HCT116 (cell line): ENCODE measurements around the gene SNX9. TPM values are rescaled to one million over a fixed set of nuclear protein-coding genes. Genes with fewer than 3 reads are reported as not detected.

Experiments used
- ATAC-seq: fragments of 200-7000 bp; cut with Tn5 transposase; 2 replicates; pipeline ENCODE4 v1.9.1; 2020; ENCODE audit warnings: mild to moderate bottlenecking, moderate library complexity
- BruUV-seq: library from RNA; stranded (reverse); fragments of 400-500 nt; replicated peaks from 2 replicates; lab custom pipeline; 2021; lab: Mats Ljungman, UMichigan
- CTCF ChIA-PET: fragments of 300-600 bp; sonication (Branson Sonifier 250); formaldehyde crosslinking; loops from one replicate; lab custom pipeline; 2021; ENCODE audit warnings: antibody characterized with exemption; lab: Charles Lee
- POLR2A ChIA-PET: fragments of 300-600, 350-600 bp; sonication (Branson Sonifier 250); formaldehyde crosslinking; loops from one replicate; lab custom pipeline; 2021; ENCODE audit warnings: antibody characterized with exemption; lab: Charles Lee
- RAD21 ChIA-PET, 2 experiments: fragments of 300-600 bp; sonication (Branson Sonifier 250); formaldehyde crosslinking; loops; one replicate each; lab custom pipeline; 2023; ENCODE audit warnings: low total read pairs in 2 of 2; ENCODE audit not compliant: uncharacterized antibody in 2 of 2, unreplicated experiment in 2 of 2, low non-redundant PET in 1 of 2; lab: Charles Lee
- DNase-seq: peaks from one replicate; pipeline ENCODE4 v3.0.0-alpha.2; 2010; ENCODE audit warnings: low read depth, low spot score
- H2AFZ ChIP-seq: fragments of 200-600 bp; shearing (Covaris generic), sonication (generic); 2 replicates; pipeline ENCODE4 v1.6.1; 2017; ENCODE audit warnings: low read depth, mixed run types, mixed read lengths, antibody characterized with exemption, low read length; ENCODE audit not compliant: poor library complexity, severe bottlenecking
- H3K27ac ChIP-seq: 2 replicates; pipeline ENCODE4 v1.5.1; 2012; ENCODE audit warnings: low read depth, low read length
- H3K27me3 ChIP-seq: fragments of 200-600 bp; sonication (generic); 2 replicates; pipeline ENCODE4 v1.6.1; 2016; ENCODE audit warnings: mixed run types, low read length, mixed read lengths; ENCODE audit not compliant: insufficient read depth
- H3K36me3 ChIP-seq, 2 experiments: fragments of 200-500 bp in 1 of 2; fragments of 200-600 bp in 1 of 2; sonication (Bioruptor generic) in 1 of 2; sonication (generic) in 1 of 2; 2 replicates each; pipeline versions ENCODE4 v1.5.1 to v1.6.1; 2014 to 2016; ENCODE audit warnings: low read length in 2 of 2, inconsistent platforms in 1 of 2, mixed read lengths in 1 of 2, mixed run types in 1 of 2; ENCODE audit not compliant: insufficient read depth in 2 of 2, control insufficient read depth in 1 of 2
- H3K4me1 ChIP-seq, 2 experiments: fragments of 200-600 bp in 1 of 2; sonication (generic) in 1 of 2; 2 replicates each; pipeline versions ENCODE4 v1.5.1 to v1.6.1; 2012 to 2017; ENCODE audit warnings: low read length in 2 of 2, inconsistent platforms in 1 of 2, mild to moderate bottlenecking in 1 of 2, mixed read lengths in 1 of 2, mixed run types in 1 of 2, moderate library complexity in 1 of 2; ENCODE audit not compliant: insufficient read depth in 2 of 2, control insufficient read depth in 1 of 2
- H3K4me2 ChIP-seq: fragments of 200-600 bp; sonication (generic); 2 replicates; pipeline ENCODE4 v1.6.1; 2017; ENCODE audit warnings: mixed run types, low read length, mixed read lengths
- H3K4me3 ChIP-seq, 2 experiments: fragments of 200-600 bp in 1 of 2; sonication (generic) in 1 of 2; replicated peaks in 1 of 2; 2 replicates each; pipeline ENCODE4 v1.5.1; 2011 to 2016; ENCODE audit warnings: low read length in 2 of 2, control low read depth in 1 of 2, low read depth in 1 of 2, mild to moderate bottlenecking in 1 of 2, mixed read lengths in 1 of 2, mixed run types in 1 of 2
- H3K79me2 ChIP-seq: fragments of 200-600 bp; sonication (generic); 2 replicates; pipeline ENCODE4 v1.6.1; 2017; ENCODE audit warnings: mild to moderate bottlenecking, mixed run types, low read length, moderate library complexity, mixed read lengths; ENCODE audit not compliant: insufficient read depth
- H3K9ac ChIP-seq: fragments of 200-600 bp; sonication (generic); 2 replicates; pipeline ENCODE4 v1.6.1; 2016; ENCODE audit warnings: low read length, mixed read lengths
- H3K9me2 ChIP-seq: fragments of 200-600 bp; sonication (generic), shearing (Covaris generic); 2 replicates; pipeline ENCODE4 v1.6.1; 2017; ENCODE audit warnings: mixed run types, mild to moderate bottlenecking, moderate library complexity; ENCODE audit not compliant: insufficient read depth
- H3K9me3 ChIP-seq, 2 experiments: fragments of 200-500 bp in 1 of 2; fragments of 200-600 bp in 1 of 2; sonication (Bioruptor generic) in 1 of 2; sonication (generic) in 1 of 2; 2 replicates each; pipeline ENCODE4 v1.6.1; 2014 to 2017; ENCODE audit warnings: low read length in 2 of 2, mixed read lengths in 2 of 2, inconsistent platforms in 1 of 2, low read depth in 1 of 2, mild to moderate bottlenecking in 1 of 2, mixed run types in 1 of 2, moderate library complexity in 1 of 2; ENCODE audit not compliant: control insufficient read depth in 1 of 2, insufficient read depth in 1 of 2
- H4K20me1 ChIP-seq: fragments of 200-600 bp; sonication (generic), shearing (Covaris generic); 2 replicates; pipeline ENCODE4 v1.6.1; 2017; ENCODE audit warnings: mixed run types, mild to moderate bottlenecking, moderate library complexity; ENCODE audit not compliant: insufficient read depth
- ATF3 ChIP-seq: IDR thresholded peaks from 2 replicates; pipeline ENCODE4 v1.6.1; 2012
- CEBPB ChIP-seq: IDR thresholded peaks from 2 replicates; pipeline ENCODE4 v1.6.1; 2012; ENCODE audit warnings: low read depth
- ELF1 ChIP-seq: IDR thresholded peaks from 2 replicates; pipeline ENCODE4 v1.6.1; 2012; ENCODE audit warnings: low read depth, borderline replicate concordance
- EZH2 ChIP-seq: fragments of 200-600 bp; sonication (generic); IDR thresholded peaks from 2 replicates; pipeline ENCODE4 v1.6.1; 2017; ENCODE audit warnings: antibody characterized with exemption, mixed run types
- POLR2A ChIP-seq: IDR thresholded peaks from 2 replicates; pipeline ENCODE4 v1.7.0; 2011; ENCODE audit warnings: borderline replicate concordance; ENCODE audit not compliant: insufficient read depth, insufficient read length; ENCODE audit errors: extremely low read depth
- REST ChIP-seq: IDR thresholded peaks from 2 replicates; pipeline ENCODE4 v1.6.1; 2012; ENCODE audit warnings: low read depth
- SRF ChIP-seq: IDR thresholded peaks from 2 replicates; pipeline ENCODE4 v1.6.1; 2012; ENCODE audit warnings: low read depth
- TCF7L2 ChIP-seq: IDR thresholded peaks from 2 replicates; pipeline ENCODE4 v1.7.0; 2011; ENCODE audit warnings: borderline replicate concordance, inconsistent platforms; ENCODE audit not compliant: insufficient read depth, insufficient read length; ENCODE audit errors: extremely low read depth
- ZBTB33 ChIP-seq: IDR thresholded peaks from 2 replicates; pipeline ENCODE4 v1.6.1; 2011; ENCODE audit warnings: mild to moderate bottlenecking, low read length, moderate library complexity; ENCODE audit not compliant: insufficient replicate concordance; ENCODE audit errors: extremely low read depth
- ZNF274 ChIP-seq: fragments of 200-500 bp; sonication (Bioruptor generic); IDR thresholded peaks from 2 replicates; pipeline ENCODE4 v1.6.1; 2014; ENCODE audit warnings: mild to moderate bottlenecking, low read depth, low read length, inconsistent platforms
- intact Hi-C: fragments of 100-400 bp; cut with micrococcal nuclease; formaldehyde crosslinking; loops from 2 replicates; pipeline ENCODE4 v1.10.0; 2022
- total RNA-seq: library from RNA; stranded (reverse); gene quantifications from one replicate; pipeline ENCODE4 v1.2.1, GENCODE V29; 2021; ENCODE audit not compliant: unreplicated experiment

SNX9 gene
- total RNA-seq, 1 experiment from 2014 or later = 42.5 TPM

- ChIA-PET RAD21 (no interaction called here), CTCF (no interaction called here), POLR2A (no interaction called here)
- H3K9me3 ChIP-seq = no peaks in the 10 kb centered on the region
- H2AFZ ChIP-seq = no peak overlapping the region
- no peak overlapping the region for H3K27ac ChIP-seq
- no peaks in the 10 kb centered on the region for H3K9me2 ChIP-seq
- H4K20me1 ChIP-seq = no peaks in the 10 kb centered on the region
- H3K36me3 ChIP-seq = peaks cover 17 to 19% of the 10 kb centered on the region in 2 experiments
- H3K4me1 ChIP-seq = no peaks in the 10 kb centered on the region
- no TSS peak for BruUV-seq
- H3K9ac ChIP-seq = no peak overlapping the region
- ATAC-seq = no peak
- DNase-seq = no peak
- TF ChIP-seq TCF7L2 (no peak), CEBPB (no peak), REST (no peak), EZH2 (no peak), ELF1 (no peak), ATF3 (no peak), POLR2A (no peak), ZBTB33 (no peak), ZNF274 (no peak), SRF (no peak)
- intact Hi-C loops = loop anchor here (10.0 kb wide), 2 partner anchors 298 to 628 kb away; no protein-coding TSS in a partner anchor
- no peaks in the 10 kb centered on the region for H3K79me2 ChIP-seq
- H3K27me3 ChIP-seq = no peaks in the 10 kb centered on the region
- H3K4me3 ChIP-seq = no peak overlapping the region
- no peak overlapping the region for H3K4me2 ChIP-seq
Observed at GRCh38 chr6:157942351-157942750, 119.3 kb downstream of the SNX9 start.
